Liver (tissue), 9 donors: ENCODE results near the gene SLIT3. TPM values are rescaled to one million over a fixed set of nuclear protein-coding genes. Genes with fewer than 3 reads are reported as not detected.

ENCODE experiments used
- DNase-seq: peaks from one replicate; pipeline ENCODE4 v3.0.0-alpha.2; 2017; ENCODE audit warnings: low spot score
- H3K27ac ChIP-seq, 2 donors: one replicate each; pipeline ENCODE4 v1.7.0; 2013; ENCODE audit warnings: inconsistent platforms in 2 of 2, low read length in 2 of 2, control low read depth in 1 of 2, low read depth in 1 of 2, mild to moderate bottlenecking in 1 of 2
- H3K27me3 ChIP-seq, 4 donors: one replicate each; pipeline versions ENCODE4 v1.6.1 to v1.7.0; 2013; ENCODE audit warnings: low read length in 3 of 4, inconsistent platforms in 1 of 4, mild to moderate bottlenecking in 1 of 4, moderate library complexity in 1 of 4; ENCODE audit not compliant: control insufficient read depth in 4 of 4, insufficient read depth in 4 of 4
- H3K36me3 ChIP-seq, 4 donors: one replicate each; pipeline versions ENCODE4 v1.6.1 to v1.7.0; 2013; ENCODE audit warnings: low read length in 3 of 4, mild to moderate bottlenecking in 3 of 4, low read depth in 1 of 4, moderate library complexity in 1 of 4; ENCODE audit not compliant: control insufficient read depth in 4 of 4, insufficient read depth in 3 of 4
- H3K4me1 ChIP-seq, 4 donors: one replicate each; pipeline versions ENCODE4 v1.6.1 to v1.7.0; 2013; ENCODE audit warnings: low read length in 3 of 4, mild to moderate bottlenecking in 3 of 4, moderate library complexity in 1 of 4; ENCODE audit not compliant: control insufficient read depth in 4 of 4, insufficient read depth in 4 of 4
- H3K4me3 ChIP-seq, 3 donors: one replicate each; pipeline versions ENCODE4 v1.6.1 to v1.7.0; 2013; ENCODE audit warnings: low read length in 3 of 3, control low read depth in 1 of 3, low read depth in 1 of 3, mild to moderate bottlenecking in 1 of 3
- H3K9ac ChIP-seq, 2 donors: one replicate each; pipeline ENCODE4 v1.7.0; 2013; ENCODE audit warnings: low read length in 2 of 2, mild to moderate bottlenecking in 2 of 2, moderate library complexity in 2 of 2, control low read depth in 1 of 2, low read depth in 1 of 2
- H3K9me3 ChIP-seq, 4 donors: one replicate each; pipeline versions ENCODE4 v1.6.1 to v1.7.0; 2013; ENCODE audit warnings: low read length in 3 of 4; ENCODE audit not compliant: control insufficient read depth in 4 of 4
- ATF3 ChIP-seq: IDR thresholded peaks from 2 replicates; pipeline ENCODE4 v1.6.1; 2016; ENCODE audit warnings: antibody characterized with exemption
- CTCF ChIP-seq: fragments of 150-350 bp; IDR thresholded peaks from 2 replicates; pipeline ENCODE4 v1.5.1; 2017; ENCODE audit warnings: improper control_type of control experiment, low read depth, low read length; ENCODE audit not compliant: missing input control
- EGR1 ChIP-seq, 2 donors: IDR thresholded peaks; 2 replicates each; pipeline ENCODE4 v1.6.1; 2016 to 2018; ENCODE audit warnings: antibody characterized with exemption in 2 of 2, low read depth in 2 of 2
- FOXA1 ChIP-seq: IDR thresholded peaks from 2 replicates; pipeline ENCODE4 v1.6.1; 2016; ENCODE audit warnings: antibody characterized with exemption
- FOXA2 ChIP-seq: IDR thresholded peaks from 2 replicates; pipeline ENCODE4 v1.6.1; 2016; ENCODE audit warnings: antibody characterized with exemption
- GABPA ChIP-seq, 2 donors: IDR thresholded peaks in 1 of 2; conservative IDR thresholded peaks in 1 of 2; 2 replicates each; pipeline ENCODE4 v1.6.1; 2016; ENCODE audit warnings: antibody characterized with exemption in 2 of 2, mild to moderate bottlenecking in 1 of 2, moderate library complexity in 1 of 2
- HNF4A ChIP-seq, 2 donors: conservative IDR thresholded peaks; 2 replicates each; pipeline ENCODE4 v1.6.1; 2016; ENCODE audit warnings: antibody characterized with exemption in 2 of 2, mild to moderate bottlenecking in 2 of 2
- HNF4G ChIP-seq: IDR thresholded peaks from 2 replicates; pipeline ENCODE4 v1.6.1; 2016; ENCODE audit warnings: antibody characterized with exemption
- JUND ChIP-seq, 2 donors: IDR thresholded peaks; 2 replicates each; pipeline ENCODE4 v1.6.1; 2016; ENCODE audit warnings: antibody characterized with exemption in 2 of 2
- MAX ChIP-seq: IDR thresholded peaks from 2 replicates; pipeline ENCODE4 v1.6.1; 2016; ENCODE audit warnings: antibody characterized with exemption
- NR2F2 ChIP-seq: IDR thresholded peaks from 2 replicates; pipeline ENCODE4 v1.6.1; 2016; ENCODE audit warnings: antibody characterized with exemption
- RAD21 ChIP-seq, 2 donors: IDR thresholded peaks; 2 replicates each; pipeline ENCODE4 v1.6.1; 2016; ENCODE audit warnings: antibody characterized with exemption in 2 of 2, mild to moderate bottlenecking in 2 of 2
- REST ChIP-seq: IDR thresholded peaks from 2 replicates; pipeline ENCODE4 v1.6.1; 2016; ENCODE audit warnings: antibody characterized with exemption, mild to moderate bottlenecking
- RXRA ChIP-seq, 2 donors: IDR thresholded peaks; 2 replicates each; pipeline ENCODE4 v1.6.1; 2017 to 2018; ENCODE audit warnings: antibody characterized with exemption in 2 of 2, mild to moderate bottlenecking in 1 of 2
- SP1 ChIP-seq: IDR thresholded peaks from 2 replicates; pipeline ENCODE4 v1.6.1; 2018; ENCODE audit warnings: antibody characterized with exemption, mild to moderate bottlenecking
- TAF1 ChIP-seq: conservative IDR thresholded peaks from 2 replicates; pipeline ENCODE4 v1.6.1; 2016; ENCODE audit warnings: antibody characterized with exemption, mild to moderate bottlenecking
- YY1 ChIP-seq: IDR thresholded peaks from 2 replicates; pipeline ENCODE4 v1.6.1; 2016; ENCODE audit warnings: antibody characterized with exemption, mild to moderate bottlenecking
- ZBTB33 ChIP-seq: IDR thresholded peaks from 2 replicates; pipeline ENCODE4 v1.6.1; 2016; ENCODE audit warnings: antibody characterized with exemption
- WGBS: extraction: QIAGEN DNeasy Blood & Tissue Kit; methylation state at CpG from one replicate; pipeline ENCODE4 v1.1.7; 2013; 5-methylcytosine and 5-hydroxymethylcytosine counted together
- polyA plus RNA-seq, 2 donors: library from polyadenylated mRNA; stranded (reverse) in 1 of 2; unstranded in 1 of 2; fragments of 200-250 nt in 1 of 2; fragments of >200 nt in 1 of 2; fragmentation: Nextera tagmentation in 1 of 2; extraction: Ambion mirVana in 1 of 2; gene quantifications; one replicate each; pipeline versions ENCODE4 v1.2.1 to v1.2.3, GENCODE V29; 2013 to 2015
- total RNA-seq, 2 donors: library from RNA; depleted of rRNA; stranded (reverse); fragments of >200 nt; gene quantifications; one replicate each; pipeline ENCODE4 v1.2.3, GENCODE V29; 2014
- donor health status: healthy.
- donor health status: healthy.
- donor health status: healthy.
- donor health status: healthy.
- donor health status: healthy.

The SLIT3 gene
- total and polyA plus RNA-seq, 4 donors, result 0.61 to 1.3 (median 0.91) TPM

GRCh38 chr5:168697034-168697720 lies 603.8 kb downstream of the SLIT3 start:
- Histone ChIP-seq H3K27me3 (no peaks in the 10 kb centered on the region), H3K4me3 (no peak overlapping the region), H3K4me1 (no peaks in the 10 kb centered on the region), H3K27ac (no peak overlapping the region), H3K36me3 (no peaks in the 10 kb centered on the region), H3K9ac (no peak overlapping the region), H3K9me3 (no peaks in the 10 kb centered on the region)
- DNase-seq, result no peak
- no peak for TF ChIP-seq ATF3
- no peak for TF ChIP-seq RXRA (IDR thresholded peaks at IDR 0.05)
- TF ChIP-seq HNF4G, result no peak
- TF ChIP-seq EGR1 (IDR thresholded peaks at IDR 0.05; ENCODE audit: low read depth in 2 of 2), result no peak
- no peak for TF ChIP-seq MAX
- TF ChIP-seq RAD21 (IDR thresholded peaks at IDR 0.05), result no peak
- no peak for TF ChIP-seq CTCF
- TF ChIP-seq TAF1, result no peak
- TF ChIP-seq FOXA1, result no peak
- TF ChIP-seq FOXA2, result no peak
- TF ChIP-seq JUND (IDR thresholded peaks at IDR 0.05), result no peak
- TF ChIP-seq HNF4A (conservative IDR thresholded peaks at IDR 0.05), result no peak
- no peak for TF ChIP-seq REST
- no peak for TF ChIP-seq NR2F2
- TF ChIP-seq ZBTB33, result no peak
- no peak for TF ChIP-seq GABPA (IDR thresholded peaks at IDR 0.05 in 1 of 2, conservative IDR thresholded peaks at IDR 0.05 in 1 of 2)
- TF ChIP-seq SP1, result no peak
- TF ChIP-seq YY1, result no peak
- WGBS, result 89% methylated on average over 11 of the region's 11 CpGs
